HUDEP-2 (cell line): ENCODE results near the gene TYMS.

Experiments used
- DNase-seq, 76 experiments: peaks; one replicate each; lab custom pipeline; 2025; ENCODE audit not compliant: unreplicated experiment in 76 of 76; lab: John Stamatoyannopoulos, UW

TYMS gene

DNA sequence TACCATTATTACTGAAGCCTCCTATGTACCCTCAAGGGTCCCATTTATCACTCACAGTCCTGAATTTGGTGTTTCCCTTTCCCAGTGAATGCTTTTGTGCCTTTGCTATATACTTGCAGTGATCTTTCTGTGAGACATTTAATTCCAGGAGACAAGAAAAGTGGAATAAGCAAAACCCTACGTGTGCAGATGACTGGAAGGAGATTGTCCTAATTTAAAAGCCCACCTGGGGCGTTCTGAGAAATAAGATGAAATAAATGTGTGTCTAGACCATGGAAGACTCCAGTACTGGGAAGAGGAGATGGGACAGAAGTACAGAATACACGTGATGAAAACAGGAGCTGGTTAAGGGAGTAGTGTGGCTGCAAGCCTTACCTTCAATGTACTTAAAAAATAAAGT lies 19.3 kb downstream of the TYMS start:
- no peak for DNase-seq

DNA sequence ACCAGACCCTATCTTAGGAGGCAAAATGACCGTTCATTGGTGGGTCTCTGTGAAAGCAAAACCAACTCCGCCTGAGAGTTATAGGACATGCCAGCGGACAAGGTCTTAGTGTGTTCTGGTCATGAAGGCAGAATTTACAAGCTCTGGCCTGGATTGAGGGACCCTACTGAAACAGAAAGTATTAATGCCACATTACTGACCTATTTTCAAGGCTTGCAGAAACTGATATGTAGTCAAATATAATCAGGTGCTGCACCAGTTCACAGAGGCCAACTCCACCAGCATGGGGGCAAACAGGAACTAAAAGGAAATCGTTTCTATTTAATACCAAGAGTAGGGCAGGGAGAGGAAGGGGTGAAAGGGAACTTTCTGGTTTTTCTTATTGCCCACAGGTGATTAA lies 19.7 kb downstream of the TYMS start:
- no peak for DNase-seq

DNA sequence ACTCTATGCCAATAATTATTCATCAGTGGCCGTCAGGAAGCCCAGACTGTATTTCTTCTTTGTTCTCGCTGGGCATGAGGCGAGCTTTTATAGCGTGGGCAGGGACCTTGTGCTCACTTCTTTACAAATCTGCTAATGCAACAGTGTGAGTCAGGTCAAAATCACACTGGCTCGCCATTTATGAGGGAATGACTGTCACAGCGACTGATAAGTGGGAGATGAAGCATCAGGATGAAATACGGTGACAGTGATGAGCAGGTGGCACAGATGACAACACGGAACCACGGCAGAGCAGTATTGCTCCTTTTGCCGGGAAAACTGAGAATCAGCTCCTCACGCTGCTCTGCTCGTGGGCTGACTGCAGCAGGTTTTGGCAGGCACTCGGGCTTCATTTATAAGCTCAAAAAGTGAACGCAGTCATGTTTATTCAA lies 20.5 kb downstream of the TYMS start:
- DNase-seq, result no peak

DNA sequence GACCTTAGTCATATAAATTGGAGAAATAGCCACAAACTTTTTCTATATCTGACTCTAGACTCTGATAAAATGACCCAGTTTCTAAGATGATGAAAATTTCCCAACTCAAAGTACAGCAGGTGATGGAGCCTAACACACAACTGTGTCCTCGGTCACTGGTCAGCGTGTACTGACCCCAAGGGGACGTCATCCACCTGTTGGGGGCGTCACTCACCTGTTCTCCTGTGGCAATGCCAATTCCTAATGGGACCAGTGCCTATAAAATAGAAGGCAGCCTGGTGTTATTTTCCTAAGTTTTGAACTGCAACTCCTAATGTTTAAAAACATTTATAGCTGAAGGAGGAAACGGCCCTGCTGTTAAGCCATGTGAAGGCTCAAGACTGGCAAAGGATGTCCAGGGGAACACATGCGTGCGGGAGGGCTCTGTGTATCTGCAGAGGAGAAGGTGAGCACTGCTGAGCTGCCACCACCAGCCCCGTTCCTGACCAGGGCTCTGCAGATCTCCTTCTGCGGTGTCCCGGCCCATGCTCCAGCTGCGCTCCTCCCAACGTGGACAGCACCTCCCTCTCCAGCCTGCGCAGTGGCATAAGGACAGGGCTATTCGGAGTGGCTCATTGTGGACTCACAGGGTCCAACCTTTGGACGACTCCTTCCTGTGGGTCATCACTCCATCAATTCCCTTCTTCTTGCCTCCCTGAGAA lies 21.2 kb downstream of the TYMS start:
- DNase-seq, result no peak

DNA sequence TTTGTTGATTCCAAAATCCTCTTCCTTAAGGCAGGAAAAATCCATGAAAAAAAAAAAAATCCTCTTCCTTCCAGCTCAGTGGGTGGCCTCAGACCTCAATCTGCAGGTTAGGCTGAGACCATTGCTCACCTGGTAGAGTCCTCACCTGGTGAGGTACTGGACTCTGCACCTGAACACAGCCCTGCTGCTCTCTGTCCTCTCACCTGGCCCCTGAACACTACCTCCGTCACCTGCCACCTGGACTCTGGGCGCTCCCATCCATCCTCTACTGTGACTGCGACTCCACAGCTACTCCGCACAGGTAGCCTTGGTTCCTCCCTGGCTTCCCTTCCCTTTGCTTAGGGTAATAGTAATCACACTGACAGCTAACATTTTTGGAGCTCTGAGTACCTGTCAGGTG lies 22.1 kb downstream of the TYMS start:
- no peak for DNase-seq

DNA sequence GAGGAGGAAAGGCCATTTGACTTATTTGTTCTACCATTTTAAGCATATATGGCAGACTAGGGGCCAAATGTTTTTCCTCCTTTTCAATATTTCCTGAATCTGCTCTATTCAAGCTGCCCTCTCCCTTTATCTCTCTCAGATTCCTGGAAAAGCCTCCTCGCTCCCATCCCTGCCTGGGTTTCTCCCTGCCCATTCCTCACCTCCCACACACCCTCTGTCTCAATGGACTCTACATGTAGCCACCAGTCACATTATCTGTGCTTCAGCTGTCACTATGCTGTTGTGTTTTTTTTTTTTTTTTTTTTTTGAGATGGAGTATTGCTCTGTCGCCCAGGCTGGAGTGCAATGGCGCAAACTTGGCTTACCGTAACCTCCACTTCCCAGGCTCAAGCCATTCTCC lies 22.9 kb downstream of the TYMS start:
- no peak for DNase-seq

DNA sequence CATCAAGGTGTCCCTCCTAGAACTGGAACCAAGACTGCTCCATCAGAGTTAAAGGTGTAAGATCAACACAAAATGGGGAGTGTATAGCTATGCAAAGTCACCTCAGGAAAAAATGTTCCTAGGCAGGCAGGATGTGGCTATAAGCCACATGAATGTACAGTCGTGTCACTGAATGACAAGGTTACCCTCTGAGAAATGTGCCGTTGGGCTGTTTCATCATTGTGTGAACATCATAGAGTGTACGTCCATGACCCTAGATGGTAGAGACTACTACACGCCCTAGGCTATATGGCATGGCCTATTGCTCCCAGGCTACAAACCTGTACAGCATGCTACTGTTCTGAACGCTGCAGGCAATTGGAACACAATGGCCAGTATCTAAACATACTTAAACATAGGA lies 24.5 kb downstream of the TYMS start:
- DNase-seq, result no peak

DNA sequence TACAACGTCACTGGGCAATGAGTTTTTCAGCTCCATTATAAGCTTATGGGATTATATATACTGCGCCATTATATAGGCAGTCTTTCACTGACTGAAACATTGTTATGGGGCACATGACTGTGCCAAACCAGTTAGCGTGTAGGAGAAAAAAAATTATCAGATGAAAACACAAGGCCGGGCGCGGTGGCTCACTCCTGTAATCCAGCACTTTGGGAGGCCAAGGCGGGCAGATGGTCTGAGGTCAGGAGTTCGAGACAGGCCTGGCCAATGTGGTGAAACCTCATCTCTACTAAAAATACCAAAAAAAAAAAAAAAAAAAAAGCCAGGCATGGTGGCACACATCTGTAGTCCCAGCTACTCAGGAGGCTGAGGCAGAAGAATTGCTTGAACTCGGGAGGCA lies 25.0 kb downstream of the TYMS start:
- peak in 49 of 76 experiments; percentile 1 to 76 (median 31) for DNase-seq

DNA sequence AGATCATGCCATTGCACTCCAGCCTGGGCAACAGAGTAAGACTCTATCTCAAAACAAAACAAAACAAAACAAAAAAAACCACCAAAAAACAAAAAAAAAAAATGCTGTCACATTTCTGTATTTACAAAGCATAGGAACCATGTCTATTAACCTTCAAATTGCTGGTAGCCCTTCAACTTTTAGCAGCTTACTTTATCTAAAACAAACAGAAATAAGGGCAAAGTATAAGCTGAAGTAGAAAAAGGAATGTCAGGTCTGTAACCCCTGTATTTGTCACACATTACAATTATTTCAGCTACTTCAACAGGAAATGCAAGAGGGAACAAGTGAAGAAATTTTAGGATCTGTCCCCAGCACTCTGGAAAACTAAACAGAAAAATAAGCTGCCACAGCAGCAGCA lies 25.4 kb downstream of the TYMS start:
- DNase-seq, result no peak

DNA sequence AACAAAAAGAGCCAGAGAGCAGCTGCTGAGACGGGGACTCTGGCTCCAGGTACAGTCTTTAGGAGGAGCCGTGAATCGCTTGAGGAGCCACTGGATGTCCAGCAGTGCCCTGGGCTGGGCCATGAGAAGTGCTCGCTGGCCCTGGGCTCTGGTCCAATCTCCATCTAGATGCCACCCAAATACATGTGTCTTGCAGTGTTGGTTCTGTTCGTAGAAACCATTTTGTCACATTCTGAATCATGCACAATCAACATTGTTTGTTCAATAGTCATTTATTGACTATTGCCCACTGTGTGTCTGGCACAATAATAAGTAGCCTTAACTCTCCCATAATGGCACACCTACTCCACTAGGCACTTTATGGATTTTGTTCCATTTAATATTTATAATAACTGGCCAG lies 26.1 kb downstream of the TYMS start:
- no peak for DNase-seq

DNA sequence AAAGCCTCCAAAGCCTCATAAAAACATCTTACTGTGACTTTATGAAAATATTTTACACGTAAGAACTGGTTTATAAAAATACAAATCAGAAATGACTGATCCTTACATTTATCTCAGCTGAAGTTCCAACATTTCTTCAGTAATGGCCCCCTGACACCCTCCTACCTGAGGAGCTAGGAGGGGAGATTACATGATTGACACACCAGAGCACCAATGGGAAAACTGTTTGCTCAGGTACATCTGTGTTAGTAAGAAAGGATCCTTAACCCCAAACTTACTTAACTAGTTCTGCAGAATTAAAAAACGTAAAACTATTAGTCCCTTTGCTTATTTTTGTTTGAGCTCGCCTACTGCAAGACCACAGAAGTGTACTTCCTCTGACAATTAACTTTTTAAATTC lies 28.0 kb downstream of the TYMS start:
- no peak for DNase-seq

DNA sequence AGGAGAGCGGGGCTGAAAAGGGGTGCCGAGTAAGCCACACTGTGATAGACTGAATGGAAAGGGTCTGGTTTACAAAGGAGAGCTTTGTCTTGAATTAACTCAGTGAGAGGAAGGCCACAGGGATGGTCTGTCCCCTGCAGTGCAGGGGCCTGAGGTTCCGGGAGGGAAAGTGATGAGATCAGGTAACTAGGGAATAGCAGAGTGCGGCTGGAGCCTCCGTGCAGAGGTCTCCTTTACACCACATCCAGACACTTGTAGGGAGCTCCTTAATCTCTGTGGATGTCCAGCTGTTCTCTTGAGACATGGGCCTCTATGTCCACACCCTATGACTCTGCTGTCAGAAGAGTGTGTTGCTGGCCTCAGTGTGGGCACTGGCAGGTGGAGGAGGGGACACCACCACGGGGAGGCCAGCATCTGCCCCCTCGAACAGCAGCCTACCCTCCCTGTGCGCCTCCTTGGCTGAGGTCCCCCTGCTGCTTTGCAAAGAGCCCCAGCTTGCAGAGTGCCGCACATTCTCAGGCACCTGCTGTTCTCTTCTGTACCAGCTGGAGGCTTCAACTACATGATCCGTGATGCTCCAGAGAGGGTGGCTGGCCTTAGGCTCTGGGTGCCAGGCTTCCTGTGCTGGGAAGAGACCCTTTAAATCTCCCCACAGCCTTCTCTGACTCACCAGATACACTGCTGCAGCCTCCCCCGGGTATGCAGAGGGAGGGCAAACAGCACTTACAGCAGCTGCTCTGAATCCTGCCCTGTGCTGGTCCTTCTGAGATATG lies 29.1 kb downstream of the TYMS start:
- peak in 5 of 76 experiments; percentile 2 to 14 (median 3) for DNase-seq

DNA sequence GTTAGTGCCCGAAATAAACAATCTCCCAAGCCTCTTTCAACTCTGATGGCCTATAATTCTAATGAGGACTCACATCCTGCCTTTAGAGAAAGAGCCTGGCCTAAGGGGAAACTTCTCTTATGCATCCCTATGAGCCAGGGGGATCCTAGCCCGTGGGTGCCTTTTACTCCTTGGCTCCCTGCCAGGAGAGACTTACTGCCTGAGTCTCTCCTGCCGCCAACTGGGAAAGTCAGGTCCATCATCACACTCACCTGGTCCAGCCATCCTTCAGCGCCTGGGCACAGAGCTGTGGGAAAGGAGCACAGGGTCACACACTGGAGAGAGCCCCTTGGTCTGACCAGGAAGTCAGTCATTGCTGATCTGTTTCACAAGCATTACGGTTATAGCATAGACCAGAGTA lies 30.9 kb downstream of the TYMS start:
- DNase-seq, result no peak

DNA sequence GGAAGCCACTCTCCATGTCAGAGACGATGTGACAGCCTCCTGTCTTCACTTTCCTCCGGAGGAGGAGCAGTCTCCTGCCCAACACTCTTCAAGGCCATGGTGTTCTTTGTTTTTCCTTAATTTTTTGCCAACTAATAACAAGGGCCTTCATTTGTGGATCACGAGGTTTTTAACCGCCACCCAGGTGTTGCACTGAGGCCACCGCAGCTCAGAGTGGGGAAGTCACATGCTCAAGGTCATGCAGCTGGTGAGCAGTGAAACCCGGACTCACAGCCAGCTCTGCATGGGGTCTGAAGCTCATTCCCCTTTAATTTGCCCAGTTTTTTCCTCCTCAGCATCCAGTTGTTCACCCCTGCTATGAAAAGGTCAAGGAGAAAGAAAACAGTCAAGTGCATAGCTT lies 35.4 kb downstream of the TYMS start:
- no peak for DNase-seq

DNA sequence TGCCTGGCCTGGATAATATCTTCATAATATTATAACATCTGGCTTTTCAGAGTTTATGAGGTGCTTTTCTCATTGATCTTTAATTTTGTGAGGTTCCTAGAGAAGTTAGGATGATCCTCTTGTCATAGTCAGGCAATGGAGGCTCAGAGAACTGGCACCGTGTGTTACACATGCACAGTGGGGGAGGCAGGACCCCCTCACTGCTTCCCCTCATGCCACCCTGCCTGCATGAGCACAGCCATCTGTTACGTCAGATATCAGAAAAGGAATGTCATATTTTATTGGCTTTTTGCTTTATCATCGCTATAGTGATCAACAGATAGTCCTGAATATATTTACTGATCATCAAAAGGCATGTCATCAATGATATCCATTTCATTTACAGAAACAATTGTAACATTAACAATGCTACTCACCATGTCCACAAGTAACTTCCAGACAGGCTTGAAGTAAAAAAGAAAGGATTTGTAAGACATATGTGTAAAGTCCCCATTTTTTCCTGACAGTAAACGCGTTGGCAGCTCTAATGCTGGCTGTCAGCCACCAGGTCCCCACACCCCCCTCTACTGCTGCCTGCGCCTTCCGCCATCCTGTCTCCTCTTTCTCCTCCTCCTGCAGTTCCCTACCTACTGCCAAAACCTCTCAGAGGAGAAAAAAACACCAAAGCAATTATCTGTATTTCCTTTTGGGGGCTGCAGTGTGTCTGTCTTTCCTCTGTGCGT lies 36.2 kb downstream of the TYMS start:
- no peak for DNase-seq

DNA sequence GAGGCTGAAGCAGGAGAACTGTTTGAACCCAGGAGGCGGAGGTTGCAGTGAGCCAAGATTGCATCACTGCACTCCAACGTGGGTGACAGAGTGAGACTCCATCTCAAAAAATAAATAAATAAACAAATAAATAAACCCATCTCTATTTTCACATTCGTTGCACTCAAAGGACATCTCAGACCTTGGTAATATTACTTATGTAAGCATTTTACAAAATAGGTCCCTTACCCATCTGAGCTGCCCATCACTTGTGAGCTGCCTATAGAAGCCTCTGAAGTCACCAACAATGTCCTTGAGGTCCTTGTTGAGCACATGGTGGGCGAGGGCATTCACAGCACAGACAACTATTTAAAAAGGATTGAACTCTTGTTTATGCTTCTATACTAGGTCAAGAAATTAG lies 39.6 kb downstream of the TYMS start:
- DNase-seq, result no peak

DNA sequence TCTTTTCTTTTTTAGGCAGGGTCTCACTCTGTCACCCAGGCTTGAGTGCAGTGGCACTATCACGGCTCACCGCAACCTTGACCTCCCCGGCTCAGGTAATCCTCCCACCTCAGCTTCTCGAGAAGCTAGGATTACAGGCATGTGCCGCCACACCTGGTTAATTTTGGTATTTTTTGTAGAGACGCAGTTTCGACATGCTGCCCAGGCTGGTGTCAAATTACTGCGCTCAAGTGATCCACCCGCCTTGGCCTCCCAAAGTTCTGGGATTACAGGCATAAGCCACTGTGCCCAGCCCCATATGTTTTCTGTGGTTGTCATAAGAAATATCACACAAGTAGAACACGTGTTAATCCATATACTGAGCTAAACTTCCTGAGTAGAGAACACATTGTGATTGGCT lies 40.3 kb downstream of the TYMS start:
- DNase-seq, result no peak

DNA sequence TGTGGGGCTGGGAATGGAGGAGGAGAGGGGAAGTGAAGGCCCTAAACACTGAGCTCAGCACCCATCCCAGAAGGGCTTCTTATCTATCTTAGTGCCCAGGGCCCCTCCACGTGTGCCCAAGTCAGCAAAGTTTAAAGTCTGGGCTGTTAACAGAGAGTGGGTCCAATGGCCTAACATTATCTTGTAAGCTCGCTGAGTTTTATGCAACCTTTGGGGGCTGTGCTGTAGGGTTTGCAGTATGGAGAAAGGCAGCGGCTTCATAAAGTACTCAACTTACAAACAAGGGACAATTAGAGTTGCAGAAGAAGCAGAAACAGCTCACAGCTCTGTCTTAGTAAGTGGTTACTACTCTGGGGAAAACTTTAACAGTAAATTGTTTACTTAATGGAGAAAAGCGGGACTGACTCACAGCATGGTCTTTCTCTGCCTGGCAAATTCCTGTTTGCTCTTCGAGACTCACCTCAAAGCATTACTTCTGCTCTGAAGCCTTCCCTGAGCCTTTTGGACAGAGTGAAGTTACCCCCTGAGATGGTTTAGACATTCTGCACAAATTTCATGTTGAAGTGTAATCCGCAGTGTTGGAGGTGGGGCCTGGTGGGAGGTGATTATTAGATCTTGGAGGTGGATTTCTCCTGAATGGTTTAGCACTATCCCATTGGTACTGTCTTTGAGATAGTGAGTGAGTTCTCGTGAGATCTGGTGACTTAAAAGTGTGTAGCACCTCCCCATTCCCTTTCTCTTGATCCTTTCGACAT lies 45.9 kb downstream of the TYMS start:
- DNase-seq, result no peak

DNA sequence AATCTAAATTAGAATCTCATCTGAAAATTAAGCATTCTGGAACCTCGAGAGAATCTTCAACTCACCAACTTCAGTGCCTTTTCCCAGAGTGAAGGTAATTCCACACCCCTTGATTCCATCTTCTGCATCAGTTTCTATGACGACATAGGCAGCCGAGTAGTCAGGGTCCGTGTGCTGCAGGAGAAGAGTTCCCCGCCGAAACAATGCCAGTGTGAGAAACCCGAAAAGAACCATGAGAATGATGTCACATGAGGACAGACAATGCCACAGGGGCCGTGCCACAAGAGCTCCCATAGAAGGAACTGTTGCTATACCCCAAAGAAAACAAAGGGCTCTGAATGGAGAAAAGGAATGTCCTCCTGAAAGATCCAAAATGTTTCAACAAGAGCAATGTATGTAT lies 49.0 kb downstream of the TYMS start:
- DNase-seq, result no peak

DNA sequence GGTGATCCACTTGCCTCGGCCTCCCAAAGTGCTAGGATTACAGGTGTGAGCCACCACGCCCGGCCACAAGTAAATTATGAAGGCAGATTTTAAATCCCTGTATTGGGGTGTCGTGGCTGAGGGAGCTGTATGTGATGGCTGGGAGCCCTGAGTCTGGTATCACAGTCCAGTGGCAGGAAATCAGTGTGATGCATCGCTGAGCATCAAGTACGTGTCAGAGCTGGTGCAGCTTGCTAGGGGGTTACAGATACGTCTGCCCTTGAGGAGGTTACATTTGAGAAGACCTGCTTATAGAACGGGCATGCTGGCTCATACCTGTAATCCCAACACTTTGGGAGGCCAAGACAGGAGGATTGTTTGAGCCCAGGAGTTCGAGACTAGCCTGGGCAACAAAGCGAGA lies 50.6 kb downstream of the TYMS start:
- no peak for DNase-seq

DNA sequence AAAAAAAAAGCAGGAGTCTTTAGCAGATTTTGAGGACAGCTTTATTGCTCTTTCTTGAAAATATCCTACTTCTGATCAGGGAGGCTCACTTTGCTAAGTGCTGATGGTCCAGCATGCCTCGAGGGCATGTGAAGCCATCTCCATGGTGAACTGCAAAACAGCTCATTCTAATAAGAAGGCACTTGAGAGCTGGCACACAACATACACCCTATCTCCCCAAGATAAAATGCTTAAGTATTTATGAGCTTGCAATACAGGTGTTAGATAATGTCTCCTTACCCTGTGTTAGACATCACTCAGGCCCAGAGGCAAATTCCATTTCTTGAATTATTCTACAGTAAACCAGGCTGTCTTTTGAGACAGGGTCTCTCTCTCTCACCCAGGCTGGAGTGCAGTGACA lies 52.3 kb downstream of the TYMS start:
- no peak for DNase-seq
